ENCODE data around the gene MAN1A1.

DNA sequence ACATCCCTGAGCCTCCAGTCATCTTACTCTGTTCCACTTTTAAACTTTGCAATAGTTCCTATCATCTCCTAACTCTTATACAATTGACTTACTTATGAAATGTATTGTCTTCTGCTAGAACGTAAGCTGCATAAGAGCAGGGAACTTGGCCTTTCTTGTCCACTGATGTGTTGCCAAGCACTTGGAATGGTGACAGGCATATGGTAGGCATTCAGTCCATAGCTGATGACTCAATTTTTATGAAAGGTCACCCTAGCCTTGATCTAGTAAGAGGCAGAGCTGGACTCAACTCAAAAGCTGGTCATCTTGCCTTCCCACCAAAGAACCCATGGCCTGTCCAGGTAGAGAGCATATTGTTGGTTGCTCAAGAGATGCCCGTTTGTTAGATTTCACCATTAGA, 188.7 kb downstream of the MAN1A1 start:
- TF ChIP-seq CTCF (IDR thresholded peaks at IDR 0.05; ENCODE audit: low read length) = no peak
- TF ChIP-seq EZH2 (optimal IDR thresholded peaks at IDR 0.05; ENCODE audit: low read depth, low read length) = no peak
- TF ChIP-seq EZH2phosphoT487 (IDR thresholded peaks at IDR 0.05; ENCODE audit: low read length) = no peak

Data from MM.1S (cell line).